ENCODE results near the gene TMEM204. TPM values are rescaled to one million over a fixed set of nuclear protein-coding genes. Genes with fewer than 3 reads are reported as not detected.

Gene TMEM204
- total RNA-seq, 4 donors from 2014 or later, result 14.7 to 27.7 (median 22.1) TPM

DNA sequence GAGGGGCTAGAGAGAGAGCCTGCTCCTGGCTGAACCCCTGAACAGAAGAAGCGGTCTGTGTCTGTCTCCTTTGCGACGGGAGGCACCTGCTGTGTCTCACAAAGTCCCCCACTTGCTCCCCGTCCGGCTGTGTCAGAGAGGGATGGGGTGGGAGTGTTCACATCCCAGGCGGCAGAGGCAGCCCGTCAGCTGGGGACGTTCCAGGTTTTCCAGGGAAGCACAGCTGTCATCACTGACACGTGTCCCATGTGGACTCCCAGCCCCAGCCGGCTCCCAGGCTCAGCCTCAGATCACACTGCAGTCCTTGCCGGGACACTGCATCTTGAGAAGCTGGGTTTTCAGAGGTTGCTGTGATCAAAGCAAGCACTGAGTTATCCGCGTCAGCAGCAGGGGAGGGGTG is 38.8 kb upstream of the TMEM204 start:
- peaks cover 15 to 20% of the 10 kb centered on the region in 2 donors for H3K4me1 ChIP-seq
- in situ Hi-C loops (cut with MboI; ENCODE audit: low sequenced_read_pairs in 4 of 4), result no loop called here
- ATAC-seq (peak in 1 of 2 donors; percentile 23), DNase-seq (peak; percentile 26 to 56)
- no peaks in the 10 kb centered on the region for H3K27me3 ChIP-seq
- peak overlapping the region in 2 of 4 donors; percentile 78 to 81 for H3K4me3 ChIP-seq
- peaks cover 0 to 46% of the 10 kb centered on the region in 2 donors for H3K36me3 ChIP-seq
- no peaks in the 10 kb centered on the region for H3K9me3 ChIP-seq
- H3K27ac ChIP-seq, result peak overlapping the region; percentile 84 to 98 (median 92)
- intact Hi-C loops (cut with DNase I; ENCODE audit: low total_unique reads), result loop anchor here (2.0 to 10.0 kb wide), 6 partner anchors 36 to 210 kb away; partner anchors contain the start of genes CRAMP1, IFT140 and MAPK8IP3
- TF ChIP-seq POLR2A (IDR thresholded peaks at IDR 0.05), result no peak
- TF ChIP-seq, protein P1, sequence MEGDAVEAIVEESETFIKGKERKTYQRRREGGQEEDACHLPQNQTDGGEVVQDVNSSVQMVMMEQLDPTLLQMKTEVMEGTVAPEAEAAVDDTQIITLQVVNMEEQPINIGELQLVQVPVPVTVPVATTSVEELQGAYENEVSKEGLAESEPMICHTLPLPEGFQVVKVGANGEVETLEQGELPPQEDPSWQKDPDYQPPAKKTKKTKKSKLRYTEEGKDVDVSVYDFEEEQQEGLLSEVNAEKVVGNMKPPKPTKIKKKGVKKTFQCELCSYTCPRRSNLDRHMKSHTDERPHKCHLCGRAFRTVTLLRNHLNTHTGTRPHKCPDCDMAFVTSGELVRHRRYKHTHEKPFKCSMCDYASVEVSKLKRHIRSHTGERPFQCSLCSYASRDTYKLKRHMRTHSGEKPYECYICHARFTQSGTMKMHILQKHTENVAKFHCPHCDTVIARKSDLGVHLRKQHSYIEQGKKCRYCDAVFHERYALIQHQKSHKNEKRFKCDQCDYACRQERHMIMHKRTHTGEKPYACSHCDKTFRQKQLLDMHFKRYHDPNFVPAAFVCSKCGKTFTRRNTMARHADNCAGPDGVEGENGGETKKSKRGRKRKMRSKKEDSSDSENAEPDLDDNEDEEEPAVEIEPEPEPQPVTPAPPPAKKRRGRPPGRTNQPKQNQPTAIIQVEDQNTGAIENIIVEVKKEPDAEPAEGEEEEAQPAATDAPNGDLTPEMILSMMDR (IDR thresholded peaks at IDR 0.05 in 4 of 5, conservative IDR thresholded peaks at IDR 0.05 in 1 of 5), result no peak

GRCh38 chr16:1495211-1495888 is 38.1 kb upstream of the TMEM204 start:
- peak overlapping the region; percentile 84 to 98 (median 92) for H3K27ac ChIP-seq
- no peak for DNase-seq
- no peaks in the 10 kb centered on the region for H3K9me3 ChIP-seq
- H3K36me3 ChIP-seq, result peaks cover 0 to 52% of the 10 kb centered on the region in 2 donors
- peaks cover 15 to 20% of the 10 kb centered on the region in 2 donors for H3K4me1 ChIP-seq
- H3K4me3 ChIP-seq, result no peak overlapping the region
- in situ Hi-C loops (cut with MboI; ENCODE audit: low sequenced_read_pairs in 4 of 4) (no loop called here), intact Hi-C loops (cut with DNase I; ENCODE audit: low total_unique reads) (loop anchor here (2.0 to 10.0 kb wide), 2 partner anchors 35 to 209 kb away; partner anchors contain the start of gene MAPK8IP3)
- no peak for ATAC-seq
- H3K27me3 ChIP-seq, result no peaks in the 10 kb centered on the region
- no peak for TF ChIP-seq POLR2A (IDR thresholded peaks at IDR 0.05)
- TF ChIP-seq, protein P1 (IDR thresholded peaks at IDR 0.05 in 4 of 5, conservative IDR thresholded peaks at IDR 0.05 in 1 of 5), result no peak

DNA sequence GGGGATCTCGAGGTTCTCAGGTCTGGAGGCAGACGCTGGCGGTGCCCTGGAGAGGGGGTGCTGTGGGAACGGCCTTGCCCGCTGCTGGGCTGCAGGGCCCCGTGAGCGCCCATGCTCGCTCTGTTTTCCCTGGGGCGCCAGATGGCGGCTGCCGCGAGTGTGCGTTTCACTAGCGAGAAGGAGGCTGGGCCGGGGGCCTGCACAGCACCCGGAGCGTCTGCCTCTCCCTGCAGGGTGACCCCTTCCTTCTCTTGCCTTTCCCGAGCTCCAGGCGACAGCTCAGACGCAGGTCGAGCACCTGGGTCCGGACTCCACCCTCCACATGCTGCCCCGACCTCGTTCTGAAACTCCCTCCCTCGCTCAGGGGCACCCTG is 37.6 kb upstream of the TMEM204 start:
- no peak for ATAC-seq
- TF ChIP-seq POLR2A (IDR thresholded peaks at IDR 0.05), result no peak
- TF ChIP-seq, protein P1 (IDR thresholded peaks at IDR 0.05 in 4 of 5, conservative IDR thresholded peaks at IDR 0.05 in 1 of 5), result no peak
- no peak overlapping the region for H3K27ac ChIP-seq
- no peaks in the 10 kb centered on the region for H3K9me3 ChIP-seq
- in situ Hi-C loops (cut with MboI; ENCODE audit: low sequenced_read_pairs in 4 of 4), result no loop called here
- no peaks in the 10 kb centered on the region for H3K27me3 ChIP-seq
- no peak overlapping the region for H3K4me3 ChIP-seq
- H3K4me1 ChIP-seq, result peaks cover 15 to 20% of the 10 kb centered on the region in 2 donors
- intact Hi-C loops (cut with DNase I; ENCODE audit: low total_unique reads), result loop anchor here (2.0 to 10.0 kb wide), 2 partner anchors 35 to 209 kb away; partner anchors contain the start of gene MAPK8IP3
- H3K36me3 ChIP-seq, result peaks cover 0 to 58% of the 10 kb centered on the region in 2 donors
- no peak for DNase-seq

DNA sequence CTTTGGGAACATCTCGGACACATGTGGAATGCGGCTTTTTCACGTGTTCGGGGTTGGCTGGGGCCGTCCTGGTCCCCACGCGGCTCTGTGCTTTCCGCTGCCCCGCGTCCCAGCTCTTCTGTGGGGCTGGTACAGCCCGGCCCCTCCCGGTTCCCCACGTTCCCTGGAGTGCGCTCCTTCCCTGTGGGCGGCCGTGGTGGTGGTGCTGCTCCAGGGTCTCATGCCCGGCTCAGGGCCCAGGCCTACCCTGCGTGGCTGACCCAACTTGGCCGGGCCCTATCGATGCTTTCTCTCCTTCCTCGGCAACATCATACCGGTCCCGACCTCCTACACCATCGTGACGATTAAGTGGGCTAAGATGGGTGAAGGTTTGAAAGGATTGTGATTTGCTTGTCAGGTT is 37.0 kb upstream of the TMEM204 start:
- Histone ChIP-seq H3K27me3 (no peaks in the 10 kb centered on the region), H3K4me1 (peaks cover 15 to 20% of the 10 kb centered on the region in 2 donors), H3K4me3 (no peak overlapping the region), H3K36me3 (peaks cover 0 to 64% of the 10 kb centered on the region in 2 donors), H3K9me3 (no peaks in the 10 kb centered on the region), H3K27ac (no peak overlapping the region)
- intact Hi-C loops (cut with DNase I; ENCODE audit: low total_unique reads), result loop anchor here (10.0 kb wide), 1 partner anchor 208 kb away; the partner anchor contains the start of gene MAPK8IP3
- TF ChIP-seq, protein P1 (IDR thresholded peaks at IDR 0.05 in 4 of 5, conservative IDR thresholded peaks at IDR 0.05 in 1 of 5), result no peak
- no peak for TF ChIP-seq POLR2A (IDR thresholded peaks at IDR 0.05)
- in situ Hi-C loops (cut with MboI; ENCODE audit: low sequenced_read_pairs in 4 of 4), result no loop called here
- ATAC-seq (no peak), DNase-seq (no peak)
